H1 (cell line): ENCODE results near the gene PHF3. TPM values are rescaled to one million over a fixed set of nuclear protein-coding genes. Genes with fewer than 3 reads are reported as not detected.

ENCODE experiments used
- CTCF ChIA-PET: fragments of 300-600 bp; sonication (Branson Sonifier 250); formaldehyde crosslinking; loops from one replicate; lab custom pipeline; 2021; ENCODE audit not compliant: partially characterized antibody; lab: Charles Lee
- POLR2A ChIA-PET: fragments of 300-600 bp; sonication (Branson Sonifier 250); formaldehyde crosslinking; loops from one replicate; lab custom pipeline; 2021; ENCODE audit warnings: inconsistent platforms; ENCODE audit not compliant: partially characterized antibody; lab: Charles Lee
- DNase-seq, 2 experiments: peaks; one replicate each; pipeline versions ENCODE4 v3.0.0 to v3.0.0-alpha.2; 2010 to 2022; ENCODE audit warnings: low spot score in 2 of 2, low read depth in 1 of 2, mixed read lengths in 1 of 2
- FAIRE-seq: peaks from 2 replicates; lab custom pipeline; 2011; peaks lifted over from hg19 to GRCh38; lab: Jason Lieb, UNC
- H2AFZ ChIP-seq: 2 replicates; pipeline ENCODE4 v1.8.1; 2012; ENCODE audit warnings: low read length, inconsistent platforms
- H2AK5ac ChIP-seq: 2 replicates; pipeline ENCODE4 v1.6.1; 2013; ENCODE audit warnings: low read depth, low read length
- H2BK120ac ChIP-seq: replicated peaks from 2 replicates; pipeline ENCODE3; 2013; ENCODE audit warnings: low read depth, low read length, inconsistent platforms
- H2BK12ac ChIP-seq: 2 replicates; pipeline ENCODE4 v1.6.1; 2013; ENCODE audit warnings: low read depth, low read length
- H2BK15ac ChIP-seq: 2 replicates; pipeline ENCODE4 v1.6.1; 2013; ENCODE audit warnings: low read length
- H2BK20ac ChIP-seq: 2 replicates; pipeline ENCODE4 v1.6.1; 2013; ENCODE audit warnings: low read length
- H2BK5ac ChIP-seq: 2 replicates; pipeline ENCODE4 v1.6.1; 2013; ENCODE audit warnings: low read depth, low read length
- H3K14ac ChIP-seq: 2 replicates; pipeline ENCODE4 v1.6.1; 2013; ENCODE audit warnings: inconsistent platforms; ENCODE audit not compliant: insufficient read length
- H3K18ac ChIP-seq: 2 replicates; pipeline ENCODE4 v1.6.1; 2013; ENCODE audit warnings: low read length; ENCODE audit errors: extremely low read depth
- H3K23ac ChIP-seq: 2 replicates; pipeline ENCODE4 v1.6.1; 2013; ENCODE audit warnings: inconsistent platforms; ENCODE audit not compliant: insufficient read length
- H3K23me2 ChIP-seq: 2 replicates; pipeline ENCODE4 v1.6.1; 2013; ENCODE audit warnings: low read depth, low read length
- H3K27ac ChIP-seq: 2 replicates; pipeline ENCODE4 v1.6.1; 2011; ENCODE audit warnings: low read depth, low read length, inconsistent platforms
- H3K27me3 ChIP-seq, 4 experiments: replicated peaks in 1 of 4; 1 replicate in 1 of 4; 2 replicates in 3 of 4; pipeline versions ENCODE4 v1.6.1 to v1.8.1; 2011 to 2013; ENCODE audit warnings: low read length in 3 of 4, mild to moderate bottlenecking in 3 of 4, inconsistent platforms in 2 of 4, mixed read lengths in 2 of 4, moderate library complexity in 1 of 4; ENCODE audit not compliant: control insufficient read depth in 3 of 4, insufficient read depth in 3 of 4; ENCODE audit errors: extremely low read depth in 1 of 4
- H3K36me3 ChIP-seq, 4 experiments: 2 replicates each; pipeline versions ENCODE4 v1.6.1 to v1.8.1; 2011 to 2013; ENCODE audit warnings: mild to moderate bottlenecking in 4 of 4, low read length in 3 of 4, moderate library complexity in 2 of 4, control low read depth in 1 of 4, inconsistent platforms in 1 of 4; ENCODE audit not compliant: insufficient read depth in 4 of 4, control insufficient read depth in 2 of 4
- H3K4ac ChIP-seq: replicated peaks from 2 replicates; pipeline ENCODE3; 2013; ENCODE audit warnings: low read length, low read depth, mixed read lengths, inconsistent platforms; ENCODE audit not compliant: insufficient read length
- H3K4me1 ChIP-seq, 4 experiments: replicated peaks in 1 of 4; 1 replicate in 1 of 4; 2 replicates in 3 of 4; pipeline versions ENCODE4 v1.6.1 to v1.8.1; 2011 to 2013; ENCODE audit warnings: low read length in 3 of 4, inconsistent platforms in 2 of 4, mixed read lengths in 1 of 4; ENCODE audit not compliant: insufficient read depth in 4 of 4, control insufficient read depth in 3 of 4
- H3K4me2 ChIP-seq, 2 experiments: 2 replicates each; pipeline versions ENCODE4 v1.6.1 to v1.8.1; 2011 to 2013; ENCODE audit warnings: low read depth in 2 of 2, low read length in 2 of 2, control low read depth in 1 of 2, inconsistent platforms in 1 of 2, mild to moderate bottlenecking in 1 of 2; ENCODE audit not compliant: insufficient read depth in 1 of 2
- H3K4me3 ChIP-seq, 4 experiments: fragments of 200-600, 300-600 bp in 1 of 4; sonication (generic), shearing (Covaris generic), sonication (Bioruptor Twin) in 1 of 4; 2 replicates each; pipeline versions ENCODE4 v1.5.1 to v1.8.1; 2011 to 2016; ENCODE audit warnings: low read length in 4 of 4, low read depth in 3 of 4, control low read depth in 2 of 4, inconsistent platforms in 2 of 4, mild to moderate bottlenecking in 2 of 4, mixed read lengths in 1 of 4, moderate library complexity in 1 of 4; ENCODE audit not compliant: insufficient read depth in 2 of 4; ENCODE audit errors: extremely low read depth in 1 of 4
- H3K56ac ChIP-seq: replicated peaks from 2 replicates; pipeline ENCODE3; 2013; ENCODE audit warnings: low read depth, mild to moderate bottlenecking, mixed read lengths, low read length, inconsistent platforms; ENCODE audit not compliant: insufficient read length
- H3K79me1 ChIP-seq: 2 replicates; pipeline ENCODE4 v1.6.1; 2013; ENCODE audit warnings: low read depth, low read length, control low read depth
- H3K79me2 ChIP-seq, 2 experiments: 2 replicates each; pipeline versions ENCODE4 v1.6.1 to v1.8.1; 2012 to 2013; ENCODE audit warnings: low read length in 2 of 2, mild to moderate bottlenecking in 2 of 2, inconsistent platforms in 1 of 2; ENCODE audit not compliant: insufficient read depth in 2 of 2, control insufficient read depth in 1 of 2
- H3K9ac ChIP-seq, 4 experiments: replicated peaks in 1 of 4; 1 replicate in 1 of 4; 2 replicates in 3 of 4; pipeline versions ENCODE4 v1.6.1 to v1.8.1; 2011 to 2013; ENCODE audit warnings: low read depth in 3 of 4, low read length in 3 of 4, control low read depth in 2 of 4, mild to moderate bottlenecking in 2 of 4, moderate library complexity in 2 of 4, inconsistent platforms in 1 of 4; ENCODE audit errors: extremely low read depth in 1 of 4
- H3K9me3 ChIP-seq, 2 experiments: 2 replicates each; pipeline versions ENCODE4 v1.6.1 to v1.8.1; 2012 to 2013; ENCODE audit warnings: mild to moderate bottlenecking in 2 of 2, moderate library complexity in 2 of 2, control low read depth in 1 of 2, inconsistent platforms in 1 of 2, low read depth in 1 of 2, low read length in 1 of 2, mixed read lengths in 1 of 2; ENCODE audit not compliant: insufficient read depth in 2 of 2
- H4K20me1 ChIP-seq, 2 experiments: replicated peaks in 1 of 2; 2 replicates each; pipeline versions ENCODE3 to v1.8.1; 2011 to 2013; ENCODE audit warnings: inconsistent platforms in 2 of 2, low read length in 2 of 2, mild to moderate bottlenecking in 1 of 2; ENCODE audit not compliant: insufficient read depth in 2 of 2, control insufficient read depth in 1 of 2
- H4K5ac ChIP-seq: 2 replicates; pipeline ENCODE4 v1.6.1; 2013; ENCODE audit warnings: low read length, low read depth, mixed read lengths, inconsistent platforms; ENCODE audit not compliant: insufficient read length
- H4K8ac ChIP-seq: 2 replicates; pipeline ENCODE4 v1.8.0; 2013; ENCODE audit warnings: mild to moderate bottlenecking, moderate library complexity, low read length, inconsistent platforms; ENCODE audit not compliant: insufficient read depth; ENCODE audit errors: extremely low read depth
- H4K91ac ChIP-seq: replicated peaks from 2 replicates; pipeline ENCODE3; 2013; ENCODE audit warnings: low read length, mixed read lengths, inconsistent platforms; ENCODE audit not compliant: insufficient read length
- BRCA1 ChIP-seq: IDR thresholded peaks from 2 replicates; pipeline ENCODE4 v1.6.1; 2012; ENCODE audit warnings: low read depth, low read length, improper control_type of control experiment
- EZH2 ChIP-seq: fragments of 200-600 bp; sonication (generic); IDR thresholded peaks from 2 replicates; pipeline ENCODE4 v1.7.1; 2012; ENCODE audit warnings: low read depth, mild to moderate bottlenecking, moderate library complexity, low read length, inconsistent platforms; ENCODE audit not compliant: severe bottlenecking
- HDAC2 ChIP-seq, 2 experiments: fragments of 300-600 bp in 1 of 2; sonication (generic) in 1 of 2; IDR thresholded peaks; 2 replicates each; pipeline ENCODE4 v1.6.1; 2011 to 2012; ENCODE audit warnings: low read depth in 2 of 2, low read length in 2 of 2, mild to moderate bottlenecking in 2 of 2, moderate library complexity in 2 of 2, borderline replicate concordance in 1 of 2, inconsistent platforms in 1 of 2
- TAF1 ChIP-seq: IDR thresholded peaks from 2 replicates; pipeline ENCODE4 v1.6.1; 2011; ENCODE audit warnings: mild to moderate bottlenecking, low read depth, low read length
- polyA plus RNA-seq, 7 experiments: library from polyadenylated mRNA; depleted of rRNA in 3 of 7; stranded (reverse) in 5 of 7; unstranded in 2 of 7; fragments of >200 nt in 5 of 7; fragments of 200-250 nt in 2 of 7; gene quantifications; 1 replicate in 5 of 7; 2 replicates in 1 of 7; 4 replicates in 1 of 7; pipeline versions ENCODE4 v1.2.1 to v1.2.3, GENCODE V29; 2011 to 2013; ENCODE audit warnings: missing spikeins in 2 of 7, mixed read lengths in 2 of 7
- total RNA-seq: library from RNA; stranded (reverse); fragmentation: NEBNext Ultra II Directional; extraction: Animal tissue kit (Norgen Biotek cat#: 25700); gene quantifications from 2 replicates; pipeline ENCODE4 v1.2.1, GENCODE V29; 2021

PHF3 gene
- total and polyA plus RNA-seq, 2 of the 8 experiments (the other 6 are each of a cell fraction or from before 2014, with no cell fraction given): 10.1 to 69.3 TPM

DNA sequence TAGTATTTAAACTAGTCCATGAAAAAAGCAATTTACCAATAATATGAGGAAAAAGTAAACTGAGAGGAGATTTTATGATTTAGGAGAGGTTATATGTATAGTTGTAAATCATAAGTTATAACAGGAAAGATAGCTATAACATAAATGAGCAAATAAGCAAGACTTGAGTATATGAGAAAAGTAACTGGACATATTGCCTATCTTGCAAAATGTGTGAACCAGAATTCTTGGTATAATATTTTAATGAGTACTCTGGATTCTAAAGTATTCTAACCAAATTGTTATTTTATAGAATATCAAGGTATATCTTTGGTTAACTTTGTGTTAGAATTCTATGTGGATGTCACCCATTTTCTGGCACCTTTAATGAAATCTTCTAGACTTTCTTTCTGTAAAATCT is 124.6 kb downstream of the PHF3 start:
- H3K14ac ChIP-seq: no peak overlapping the region
- no peaks in the 10 kb centered on the region for H3K79me1 ChIP-seq
- CTCF ChIA-PET: interaction anchor here (0.6 to 0.7 kb wide), 3 partner anchors 12 to 331 kb away, joined by 3 read pairs; no protein-coding TSS in a partner anchor
- TF ChIP-seq BRCA1: no peak
- TF ChIP-seq TAF1: no peak
- TF ChIP-seq EZH2: no peak
- TF ChIP-seq HDAC2 (IDR thresholded peaks at IDR 0.05; ENCODE audit: borderline replicate concordance in 1 of 2, low read depth in 2 of 2, low read length in 2 of 2): no peak
- H2AFZ ChIP-seq: no peak overlapping the region
- H3K9me3 ChIP-seq: 0 out of 4 replicates have a peak, but pooled peaks cover 3 to 7% of the 10 kb centered on the region in 2 experiments
- H2BK5ac ChIP-seq: no peak overlapping the region
- no peak overlapping the region for H3K23ac ChIP-seq
- H2BK15ac ChIP-seq: no peak overlapping the region
- no peaks in the 10 kb centered on the region for H3K27me3 ChIP-seq
- no peaks in the 10 kb centered on the region for H3K4me1 ChIP-seq
- no peak overlapping the region for H3K4me3 ChIP-seq
- no peak overlapping the region for H3K27ac ChIP-seq
- H3K18ac ChIP-seq: no peak overlapping the region
- no peak overlapping the region for H4K91ac ChIP-seq
- H2BK12ac ChIP-seq: no peak overlapping the region
- no peak overlapping the region for H3K9ac ChIP-seq
- FAIRE-seq (no peak), DNase-seq (no peak)
- H2BK120ac ChIP-seq: no peak overlapping the region
- H3K36me3 ChIP-seq: no peaks in the 10 kb centered on the region
- no peak overlapping the region for H4K5ac ChIP-seq
- H3K4ac ChIP-seq: no peak overlapping the region
- H4K8ac ChIP-seq: no peak overlapping the region
- no peaks in the 10 kb centered on the region for H3K23me2 ChIP-seq
- POLR2A ChIA-PET: interaction anchor here (0.8 kb wide), 1 partner anchor 124 kb away, joined by 3 read pairs; the partner anchor contains the start of gene PHF3
- H2AK5ac ChIP-seq: no peak overlapping the region
- H2BK20ac ChIP-seq: no peak overlapping the region
- no peak overlapping the region for H3K4me2 ChIP-seq
- no peak overlapping the region for H3K56ac ChIP-seq
- no peaks in the 10 kb centered on the region for H3K79me2 ChIP-seq
- no peaks in the 10 kb centered on the region for H4K20me1 ChIP-seq
